KMS-11 (cell line): Measurements from ENCODE around the gene PNKP.

ENCODE experiments used
- H2AFZ ChIP-seq: fragments of 200-600 bp; sonication (generic); 2 replicates; pipeline ENCODE4 v1.6.1; 2016; ENCODE audit warnings: antibody characterized with exemption, mixed run types, low read depth
- H3K27ac ChIP-seq: fragments of 200-600 bp; sonication (generic); 2 replicates; pipeline ENCODE4 v1.6.1; 2016; ENCODE audit warnings: mild to moderate bottlenecking, mixed run types
- H3K27me3 ChIP-seq: fragments of 200-600 bp; sonication (generic); 2 replicates; pipeline ENCODE4 v1.6.1; 2017; ENCODE audit warnings: mild to moderate bottlenecking, low read depth, mixed run types, moderate library complexity; ENCODE audit not compliant: insufficient read depth
- H3K36me3 ChIP-seq: fragments of 200-600 bp; sonication (generic); 2 replicates; pipeline ENCODE4 v1.6.1; 2017; ENCODE audit warnings: mild to moderate bottlenecking, mixed run types; ENCODE audit not compliant: insufficient read depth
- H3K4me1 ChIP-seq: fragments of 200-600 bp; sonication (generic); 2 replicates; pipeline ENCODE4 v1.6.1; 2016; ENCODE audit warnings: mild to moderate bottlenecking, low read depth, mixed run types; ENCODE audit not compliant: poor library complexity, severe bottlenecking
- H3K4me2 ChIP-seq: fragments of 200-600 bp; sonication (generic); 2 replicates; pipeline ENCODE4 v1.7.0; 2016; ENCODE audit warnings: mild to moderate bottlenecking, mixed run types
- H3K4me3 ChIP-seq: fragments of 200-600 bp; sonication (generic); IDR thresholded peaks from 2 replicates; pipeline ENCODE4 v1.6.1; 2017; ENCODE audit warnings: low read depth, low read length, mixed read lengths; ENCODE audit not compliant: insufficient read depth
- H3K79me2 ChIP-seq: fragments of 200-600 bp; sonication (generic); 2 replicates; pipeline ENCODE4 v1.6.1; 2016; ENCODE audit warnings: low read depth, mixed run types; ENCODE audit not compliant: insufficient read depth
- H3K9ac ChIP-seq: fragments of 200-600 bp; sonication (generic); 2 replicates; pipeline ENCODE4 v1.6.1; 2016; ENCODE audit warnings: mild to moderate bottlenecking, mixed run types
- H4K20me1 ChIP-seq: fragments of 200-600 bp; sonication (generic); 2 replicates; pipeline ENCODE4 v1.6.1; 2016; ENCODE audit warnings: mild to moderate bottlenecking, mixed run types; ENCODE audit not compliant: insufficient read depth
- TF ChIP-seq, protein P1 (sequence below): fragments of 200-600 bp; sonication (generic); conservative IDR thresholded peaks from 2 replicates; pipeline ENCODE4 v1.6.1; 2017; ENCODE audit warnings: low read depth, mild to moderate bottlenecking, antibody characterized with exemption, low read length, moderate library complexity, mixed read lengths

The PNKP gene

GRCh38 chr19:49829721-49830120 is 37.7 kb downstream of the PNKP start:
- no peaks in the 10 kb centered on the region for H3K27me3 ChIP-seq
- no peaks in the 10 kb centered on the region; the same call in 1 of the 2 replicates for H3K36me3 ChIP-seq
- peaks cover 15% of the 10 kb centered on the region; the same call in 1 of the 2 replicates for H3K79me2 ChIP-seq
- no peak overlapping the region for H3K9ac ChIP-seq
- H3K4me1 ChIP-seq: peaks cover 6% of the 10 kb centered on the region
- H4K20me1 ChIP-seq: no peaks in the 10 kb centered on the region
- TF ChIP-seq, protein P1, sequence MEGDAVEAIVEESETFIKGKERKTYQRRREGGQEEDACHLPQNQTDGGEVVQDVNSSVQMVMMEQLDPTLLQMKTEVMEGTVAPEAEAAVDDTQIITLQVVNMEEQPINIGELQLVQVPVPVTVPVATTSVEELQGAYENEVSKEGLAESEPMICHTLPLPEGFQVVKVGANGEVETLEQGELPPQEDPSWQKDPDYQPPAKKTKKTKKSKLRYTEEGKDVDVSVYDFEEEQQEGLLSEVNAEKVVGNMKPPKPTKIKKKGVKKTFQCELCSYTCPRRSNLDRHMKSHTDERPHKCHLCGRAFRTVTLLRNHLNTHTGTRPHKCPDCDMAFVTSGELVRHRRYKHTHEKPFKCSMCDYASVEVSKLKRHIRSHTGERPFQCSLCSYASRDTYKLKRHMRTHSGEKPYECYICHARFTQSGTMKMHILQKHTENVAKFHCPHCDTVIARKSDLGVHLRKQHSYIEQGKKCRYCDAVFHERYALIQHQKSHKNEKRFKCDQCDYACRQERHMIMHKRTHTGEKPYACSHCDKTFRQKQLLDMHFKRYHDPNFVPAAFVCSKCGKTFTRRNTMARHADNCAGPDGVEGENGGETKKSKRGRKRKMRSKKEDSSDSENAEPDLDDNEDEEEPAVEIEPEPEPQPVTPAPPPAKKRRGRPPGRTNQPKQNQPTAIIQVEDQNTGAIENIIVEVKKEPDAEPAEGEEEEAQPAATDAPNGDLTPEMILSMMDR: no peak
- H3K4me3 ChIP-seq: no peak overlapping the region
- H2AFZ ChIP-seq: no peak overlapping the region
- no peak overlapping the region for H3K27ac ChIP-seq
- no peak overlapping the region for H3K4me2 ChIP-seq

DNA sequence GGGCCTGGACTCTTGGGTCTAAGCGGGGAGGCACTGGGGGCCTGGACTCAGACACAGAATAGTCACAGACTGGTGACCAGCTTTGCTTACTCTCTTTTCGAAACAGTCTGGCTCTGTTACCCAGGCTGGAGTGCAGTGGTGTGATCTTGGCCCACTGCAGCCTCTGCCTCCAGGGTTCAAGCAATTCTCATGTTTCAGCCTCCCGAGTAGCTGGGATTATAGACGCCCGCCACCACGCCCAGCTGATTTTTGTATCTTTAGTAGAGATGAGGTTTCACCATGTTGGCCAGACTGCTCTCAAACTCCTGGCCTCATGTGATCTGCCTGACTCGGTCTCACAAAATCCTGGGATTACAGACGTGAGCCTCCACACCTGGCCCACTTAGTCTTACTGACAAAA is 38.2 kb downstream of the PNKP start:
- no peak overlapping the region for H3K9ac ChIP-seq
- no peak overlapping the region for H2AFZ ChIP-seq
- no peaks in the 10 kb centered on the region for H4K20me1 ChIP-seq
- TF ChIP-seq, protein P1: no peak
- H3K79me2 ChIP-seq: peaks cover 15% of the 10 kb centered on the region; the same call in 1 of the 2 replicates
- no peaks in the 10 kb centered on the region for H3K36me3 ChIP-seq
- no peak overlapping the region for H3K27ac ChIP-seq
- no peaks in the 10 kb centered on the region for H3K27me3 ChIP-seq
- H3K4me3 ChIP-seq: no peak overlapping the region
- H3K4me1 ChIP-seq: peaks cover 6% of the 10 kb centered on the region
- H3K4me2 ChIP-seq: no peak overlapping the region

- no peak overlapping the region for H3K4me2 ChIP-seq
- no peak overlapping the region for H2AFZ ChIP-seq
- H3K4me1 ChIP-seq: peaks cover 6% of the 10 kb centered on the region
- no peak overlapping the region for H3K4me3 ChIP-seq
- H3K36me3 ChIP-seq: no peaks in the 10 kb centered on the region
- H3K27me3 ChIP-seq: no peaks in the 10 kb centered on the region
- no peak overlapping the region for H3K9ac ChIP-seq
- TF ChIP-seq, protein P1: no peak
- H3K79me2 ChIP-seq: peaks cover 30% of the 10 kb centered on the region; the same call in 1 of the 2 replicates
- no peaks in the 10 kb centered on the region for H4K20me1 ChIP-seq
- H3K27ac ChIP-seq: no peak overlapping the region
Observed at GRCh38 chr19:49827034-49827433, 40.3 kb downstream of the PNKP start.

GRCh38 chr19:49824662-49825061 is 42.7 kb downstream of the PNKP start:
- Histone ChIP-seq H3K9ac (no peak overlapping the region), H3K27ac (no peak overlapping the region), H3K4me1 (peaks cover 8% of the 10 kb centered on the region), H3K36me3 (no peaks in the 10 kb centered on the region), H3K4me3 (no peak overlapping the region), H3K79me2 (peaks cover 47% of the 10 kb centered on the region; the same call in 1 of the 2 replicates), H3K4me2 (no peak overlapping the region), H3K27me3 (no peaks in the 10 kb centered on the region), H4K20me1 (no peaks in the 10 kb centered on the region), H2AFZ (no peak overlapping the region)
- TF ChIP-seq, protein P1: no peak

DNA sequence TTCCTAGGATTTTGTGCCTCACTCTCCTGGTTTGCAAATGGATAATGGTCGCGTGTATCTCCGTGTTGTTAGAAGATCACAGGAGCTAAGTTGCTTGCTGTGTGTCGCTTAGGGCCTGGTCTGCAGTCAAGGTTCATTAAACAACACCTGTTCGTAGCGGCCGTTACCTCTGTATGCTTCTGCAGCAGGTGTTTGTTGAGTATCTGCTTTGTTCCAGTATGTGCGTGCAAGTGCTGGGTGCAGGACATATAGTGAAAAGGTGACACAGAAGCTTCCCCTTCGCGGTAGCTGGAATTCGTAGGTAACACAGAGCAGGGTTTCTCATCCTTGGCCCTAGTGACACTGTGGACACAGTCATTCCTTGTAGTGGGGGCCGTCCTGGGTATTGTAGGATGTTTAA is 43.9 kb downstream of the PNKP start:
- peaks cover 59% of the 10 kb centered on the region for H3K79me2 ChIP-seq
- H3K27me3 ChIP-seq: no peaks in the 10 kb centered on the region
- no peaks in the 10 kb centered on the region for H4K20me1 ChIP-seq
- no peak overlapping the region for H3K9ac ChIP-seq
- no peak overlapping the region for H2AFZ ChIP-seq
- no peaks in the 10 kb centered on the region for H3K36me3 ChIP-seq
- H3K4me2 ChIP-seq: no peak overlapping the region
- H3K4me1 ChIP-seq: peaks cover 16% of the 10 kb centered on the region
- TF ChIP-seq, protein P1: no peak
- no peak overlapping the region for H3K4me3 ChIP-seq
- H3K27ac ChIP-seq: no peak overlapping the region
